Left colon (tissue), 2 donors: ENCODE data around the gene NUP43. TPM values are rescaled to one million over a fixed set of nuclear protein-coding genes. Genes with fewer than 3 reads are reported as not detected.
"Not testable (repeated sequence)": the region's sequence is repeated elsewhere in the genome, so short reads cannot be mapped to it uniquely, and the experiment has no call there.

Experiments used
- ATAC-seq: fragments of 200-7000 bp; cut with Tn5 transposase; one replicate; pipeline ENCODE4 v1.9.1; 2020; ENCODE audit warnings: mild to moderate bottlenecking, moderate library complexity
- DNase-seq, 2 donors: peaks; one replicate each; pipeline ENCODE4 v3.0.0-alpha.2; 2020
- intact Hi-C, 2 donors: fragments of 100-400 bp; cut with DNase I in 1 of 2; cut with micrococcal nuclease in 1 of 2; formaldehyde crosslinking; loops; one replicate each; pipeline versions ENCODE4 v1.11.2 to v1.14.0; 2022; cut with DNase I, micrococcal nuclease
- total RNA-seq, 2 donors: library from RNA; stranded (reverse); fragmentation: NEBNext Ultra II Directional; extraction: Animal tissue kit (Norgen Biotek cat#: 25700); gene quantifications; one replicate each; pipeline ENCODE4 v1.2.1, GENCODE V29; 2021
- donor health status: DM: no; HTN: no; CAD: no.
- donor health status: DM: yes; HTN: yes; CAD: no.

NUP43 gene
- total RNA-seq, 2 donors from 2014 or later, result 19.6 to 29.4 TPM

- DNase-seq, result no peak
- no peak for ATAC-seq
- intact Hi-C loops, result no loop called here
Measured at GRCh38 chr6:149751239-149751638, 4.9 kb upstream of the NUP43 start.

- peak; percentile 62 to 68 for DNase-seq
- intact Hi-C loops, result no loop called here
- ATAC-seq, result peak; percentile 26
Measured at GRCh38 chr6:149750136-149750609, 3.8 kb upstream of the NUP43 start.

GRCh38 chr6:149749594-149750135 lies 3.3 kb upstream of the NUP43 start, which contains the start of gene PCMT1:
Gene PCMT1 (plus strand): TSS chr6:149749741. CDS start chr6:149749902, 161 bp downstream.
- intact Hi-C loops, result no loop called here
- ATAC-seq, result peak; percentile 95
- peak; percentile 90 to 91 for DNase-seq

- DNase-seq, intact Hi-C loops: not testable (repeated sequence)
- peak; percentile 48 for ATAC-seq
Measured at GRCh38 chr6:149749082-149749593, 2.8 kb upstream of the NUP43 start.

- intact Hi-C loops, DNase-seq, ATAC-seq: not testable (repeated sequence)
Measured at GRCh38 chr6:149745252-149745651, 1.1 kb downstream of the NUP43 start.

GRCh38 chr6:149734915-149735314 lies 11.4 kb downstream of the NUP43 start:
- ATAC-seq, result no peak
- intact Hi-C loops, result no loop called here
- DNase-seq, result no peak

- intact Hi-C loops, result no loop called here
- no peak for ATAC-seq
Measured at GRCh38 chr6:149733089-149733720, 13.1 kb downstream of the NUP43 start.

GRCh38 chr6:149729824-149730223 lies 16.5 kb downstream of the NUP43 start:
- no peak for DNase-seq
- intact Hi-C loops, result no loop called here
- ATAC-seq, result no peak

More at GRCh38 chr6:149733089-149733720, 13.1 kb downstream of the NUP43 start:
- DNase-seq, result no peak

- ATAC-seq (no peak), DNase-seq (no peak)
- intact Hi-C loops, result no loop called here
Measured at GRCh38 chr6:149728499-149729234, 17.7 kb downstream of the NUP43 start.

- DNase-seq (no peak), ATAC-seq (no peak)
- intact Hi-C loops, result no loop called here
Measured at GRCh38 chr6:149727793-149728498, 18.4 kb downstream of the NUP43 start.

GRCh38 chr6:149725785-149726184 lies 20.5 kb downstream of the NUP43 start:
- intact Hi-C loops, result no loop called here
- DNase-seq, result no peak
- ATAC-seq, result no peak

GRCh38 chr6:149723771-149724417 lies 22.4 kb downstream of the NUP43 start:
- DNase-seq (peak; percentile 42 to 46), ATAC-seq (peak; percentile 99)
- intact Hi-C loops, result no loop called here

- ATAC-seq, result no peak
- intact Hi-C loops, result no loop called here
- DNase-seq, result no peak
Measured at GRCh38 chr6:149723262-149723661, 23.1 kb downstream of the NUP43 start.

GRCh38 chr6:149719531-149719930 lies 26.8 kb downstream of the NUP43 start:
- DNase-seq (no peak), ATAC-seq (no peak)
- intact Hi-C loops, result loop anchor here in 1 of 2 donors (10.0 kb wide), 1 partner anchor 205 kb away; the partner anchor contains the start of gene RAET1G

- intact Hi-C loops, result loop anchor here in 1 of 2 donors (10.0 kb wide), 1 partner anchor 207 kb away; the partner anchor contains the start of gene RAET1G
- peak; percentile 87 for ATAC-seq
- peak; percentile 89 to 93 for DNase-seq
Measured at GRCh38 chr6:149717588-149718458, 28.5 kb downstream of the NUP43 start, which contains the start of gene LATS1. Gene LATS1 (minus strand): TSS chr6:149718101. CDS start chr6:149702126, 15,975 bp downstream.

- ATAC-seq (no peak), DNase-seq (no peak)
- intact Hi-C loops, result loop anchor here in 1 of 2 donors (10.0 kb wide), 1 partner anchor 208 kb away; the partner anchor contains the start of gene RAET1G
Measured at GRCh38 chr6:149717255-149717587, 29.1 kb downstream of the NUP43 start.
